Fibroblast of lung (primary cell): Measurements from ENCODE around the gene OSBPL9. TPM values are rescaled to one million over a fixed set of nuclear protein-coding genes. Genes with fewer than 3 reads are reported as not detected.

ENCODE experiments used
- DNase-seq, 2 donors: peaks; one replicate each; pipeline versions ENCODE4 v3.0.0 to v3.0.0-alpha.2; 2010; ENCODE audit warnings: low read depth in 2 of 2
- H2AFZ ChIP-seq: 2 replicates; pipeline ENCODE4 v1.5.1; 2012; ENCODE audit warnings: low read length, control low read depth, inconsistent platforms
- H3K27ac ChIP-seq: 2 replicates; pipeline ENCODE4 v1.5.1; 2011; ENCODE audit warnings: low read length, control low read depth; ENCODE audit not compliant: insufficient read depth
- H3K27me3 ChIP-seq: 2 replicates; pipeline ENCODE4 v1.5.1; 2011; ENCODE audit warnings: mild to moderate bottlenecking, low read length; ENCODE audit not compliant: control insufficient read depth, insufficient read depth
- H3K36me3 ChIP-seq: 2 replicates; pipeline ENCODE4 v1.5.1; 2011; ENCODE audit warnings: low read length; ENCODE audit not compliant: control insufficient read depth, insufficient read depth
- H3K4me1 ChIP-seq: 2 replicates; pipeline ENCODE4 v1.5.1; 2011; ENCODE audit warnings: low read length; ENCODE audit not compliant: control insufficient read depth, insufficient read depth; ENCODE audit errors: extremely low read depth
- H3K4me2 ChIP-seq: 2 replicates; pipeline ENCODE4 v1.5.1; 2011; ENCODE audit warnings: low read length, control low read depth; ENCODE audit not compliant: insufficient read depth; ENCODE audit errors: extremely low read depth
- H3K4me3 ChIP-seq, 4 experiments: fragments of 200-600 bp in 1 of 4; sonication (generic) in 1 of 4; replicated peaks in 1 of 4; 2 replicates each; pipeline ENCODE4 v1.5.1; 2011 to 2016; ENCODE audit warnings: low read length in 4 of 4, low read depth in 3 of 4, mild to moderate bottlenecking in 3 of 4, control low read depth in 2 of 4, inconsistent platforms in 1 of 4, mixed read lengths in 1 of 4; ENCODE audit not compliant: insufficient read depth in 1 of 4; ENCODE audit errors: control extremely low read depth in 1 of 4
- H3K79me2 ChIP-seq: 2 replicates; pipeline ENCODE4 v1.5.1; 2012; ENCODE audit warnings: mild to moderate bottlenecking, low read length, inconsistent platforms; ENCODE audit not compliant: control insufficient read depth, insufficient read depth
- H3K9ac ChIP-seq: 2 replicates; pipeline ENCODE4 v1.5.1; 2011; ENCODE audit warnings: mild to moderate bottlenecking, low read length, control low read depth; ENCODE audit not compliant: insufficient read depth
- H3K9me3 ChIP-seq: 2 replicates; pipeline ENCODE4 v1.5.1; 2012; ENCODE audit warnings: low read depth, low read length; ENCODE audit not compliant: control insufficient read depth, insufficient read depth
- H4K20me1 ChIP-seq: 2 replicates; pipeline ENCODE4 v1.5.1; 2011; ENCODE audit warnings: low read length; ENCODE audit not compliant: control insufficient read depth, insufficient read depth; ENCODE audit errors: extremely low read depth
- EZH2 ChIP-seq: IDR thresholded peaks from 2 replicates; pipeline ENCODE4 v1.5.1; 2012; ENCODE audit warnings: low read length, control low read depth, mild to moderate bottlenecking; ENCODE audit errors: missing control alignments
- polyA plus RNA-seq, 2 donors: library from polyadenylated mRNA; depleted of rRNA in 1 of 2; stranded (reverse) in 1 of 2; unstranded in 1 of 2; fragments of >200 nt; gene quantifications; 2 replicates each; pipeline ENCODE4 v1.2.1, GENCODE V29; 2011 to 2012; ENCODE audit warnings: missing spikeins in 1 of 2
- total RNA-seq: library from RNA; depleted of rRNA; stranded (reverse); fragments of >200 nt; gene quantifications from 2 replicates; pipeline ENCODE4 v1.2.1, GENCODE V29; 2014
- TF ChIP-seq, protein P1 (sequence below), 2 donors: IDR thresholded peaks in 1 of 2; conservative IDR thresholded peaks in 1 of 2; 1 replicate in 1 of 2; 2 replicates in 1 of 2; pipeline ENCODE4 v1.5.1; 2011 to 2012; ENCODE audit warnings: low read length in 2 of 2, control low read depth in 1 of 2, inconsistent platforms in 1 of 2, low read depth in 1 of 2, mild to moderate bottlenecking in 1 of 2

Gene OSBPL9
- total and polyA plus RNA-seq, 2 donors (not counting 1 experiment from before 2014, with no cell fraction given): 62.5 to 90.7 TPM

DNA sequence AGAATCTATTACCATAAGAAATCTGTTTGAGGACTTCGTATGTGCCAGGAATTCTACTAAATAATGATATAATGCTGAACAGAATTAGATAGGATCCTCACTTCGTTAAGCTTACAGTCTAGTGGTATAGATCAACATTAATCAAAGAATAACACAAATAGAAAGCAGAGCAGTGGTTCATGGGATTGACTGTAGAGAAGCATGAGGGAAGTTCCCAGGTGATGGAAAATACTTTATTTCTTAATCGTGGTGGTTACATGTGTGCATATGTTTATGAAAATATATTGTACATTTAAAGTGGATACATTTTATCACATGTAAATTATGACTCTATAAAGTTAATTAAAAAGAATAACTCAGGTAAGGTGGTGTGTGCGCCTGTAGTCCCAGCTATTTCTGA is 110.5 kb downstream of the OSBPL9 start:
- Histone ChIP-seq H3K9me3 (no peaks in the 10 kb centered on the region), H3K36me3 (no peaks in the 10 kb centered on the region), H3K4me2 (no peak overlapping the region), H3K27me3 (no peaks in the 10 kb centered on the region), H4K20me1 (no peaks in the 10 kb centered on the region), H2AFZ (no peak overlapping the region), H3K79me2 (no peaks in the 10 kb centered on the region), H3K27ac (no peak overlapping the region), H3K4me3 (no peak overlapping the region), H3K4me1 (no peaks in the 10 kb centered on the region), H3K9ac (no peak overlapping the region)
- DNase-seq: no peak
- TF ChIP-seq, protein P1, sequence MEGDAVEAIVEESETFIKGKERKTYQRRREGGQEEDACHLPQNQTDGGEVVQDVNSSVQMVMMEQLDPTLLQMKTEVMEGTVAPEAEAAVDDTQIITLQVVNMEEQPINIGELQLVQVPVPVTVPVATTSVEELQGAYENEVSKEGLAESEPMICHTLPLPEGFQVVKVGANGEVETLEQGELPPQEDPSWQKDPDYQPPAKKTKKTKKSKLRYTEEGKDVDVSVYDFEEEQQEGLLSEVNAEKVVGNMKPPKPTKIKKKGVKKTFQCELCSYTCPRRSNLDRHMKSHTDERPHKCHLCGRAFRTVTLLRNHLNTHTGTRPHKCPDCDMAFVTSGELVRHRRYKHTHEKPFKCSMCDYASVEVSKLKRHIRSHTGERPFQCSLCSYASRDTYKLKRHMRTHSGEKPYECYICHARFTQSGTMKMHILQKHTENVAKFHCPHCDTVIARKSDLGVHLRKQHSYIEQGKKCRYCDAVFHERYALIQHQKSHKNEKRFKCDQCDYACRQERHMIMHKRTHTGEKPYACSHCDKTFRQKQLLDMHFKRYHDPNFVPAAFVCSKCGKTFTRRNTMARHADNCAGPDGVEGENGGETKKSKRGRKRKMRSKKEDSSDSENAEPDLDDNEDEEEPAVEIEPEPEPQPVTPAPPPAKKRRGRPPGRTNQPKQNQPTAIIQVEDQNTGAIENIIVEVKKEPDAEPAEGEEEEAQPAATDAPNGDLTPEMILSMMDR (conservative IDR thresholded peaks at IDR 0.05 in 1 of 2, IDR thresholded peaks at IDR 0.05 in 1 of 2; ENCODE audit: low read depth in 1 of 2, low read length in 2 of 2): no peak
- TF ChIP-seq EZH2: no peak

DNA sequence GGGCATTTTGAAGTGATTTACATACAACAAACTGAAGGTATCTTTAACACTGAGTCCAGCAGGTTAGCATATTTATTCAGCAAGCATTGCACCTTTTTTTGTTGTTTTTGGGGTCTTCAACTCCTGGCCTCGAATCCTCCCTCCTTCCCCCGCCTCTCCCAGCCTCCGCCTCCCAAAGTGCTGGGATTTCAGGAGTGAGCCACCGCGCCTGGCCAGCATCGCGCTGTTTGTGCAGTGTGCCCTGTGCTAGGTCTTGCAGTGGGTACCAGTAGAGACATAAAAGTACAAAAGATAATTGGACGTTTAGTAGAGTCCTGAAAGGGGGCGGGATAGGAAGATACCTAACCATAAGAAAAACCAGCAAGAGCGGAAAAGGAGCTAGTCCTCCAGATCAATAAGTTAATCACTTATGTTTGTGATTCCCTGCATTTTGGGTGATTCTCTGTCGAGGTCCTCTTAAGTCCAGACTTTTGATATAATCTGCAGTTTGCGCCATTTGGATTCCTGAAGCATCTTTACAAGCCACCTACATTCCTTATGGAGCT is 111.8 kb downstream of the OSBPL9 start:
- Histone ChIP-seq H3K36me3 (no peaks in the 10 kb centered on the region), H4K20me1 (no peaks in the 10 kb centered on the region), H3K9ac (peak overlapping the region; percentile 69), H2AFZ (no peak overlapping the region), H3K4me3 (peak overlapping the region; percentile 64 to 81 (median 74)), H3K79me2 (peaks cover 2% of the 10 kb centered on the region), H3K4me1 (no peaks in the 10 kb centered on the region), H3K9me3 (no peaks in the 10 kb centered on the region), H3K27me3 (no peaks in the 10 kb centered on the region), H3K4me2 (peak overlapping the region; percentile 93), H3K27ac (no peak overlapping the region)
- DNase-seq: peak; percentile 3 to 17
- TF ChIP-seq EZH2: no peak

DNA sequence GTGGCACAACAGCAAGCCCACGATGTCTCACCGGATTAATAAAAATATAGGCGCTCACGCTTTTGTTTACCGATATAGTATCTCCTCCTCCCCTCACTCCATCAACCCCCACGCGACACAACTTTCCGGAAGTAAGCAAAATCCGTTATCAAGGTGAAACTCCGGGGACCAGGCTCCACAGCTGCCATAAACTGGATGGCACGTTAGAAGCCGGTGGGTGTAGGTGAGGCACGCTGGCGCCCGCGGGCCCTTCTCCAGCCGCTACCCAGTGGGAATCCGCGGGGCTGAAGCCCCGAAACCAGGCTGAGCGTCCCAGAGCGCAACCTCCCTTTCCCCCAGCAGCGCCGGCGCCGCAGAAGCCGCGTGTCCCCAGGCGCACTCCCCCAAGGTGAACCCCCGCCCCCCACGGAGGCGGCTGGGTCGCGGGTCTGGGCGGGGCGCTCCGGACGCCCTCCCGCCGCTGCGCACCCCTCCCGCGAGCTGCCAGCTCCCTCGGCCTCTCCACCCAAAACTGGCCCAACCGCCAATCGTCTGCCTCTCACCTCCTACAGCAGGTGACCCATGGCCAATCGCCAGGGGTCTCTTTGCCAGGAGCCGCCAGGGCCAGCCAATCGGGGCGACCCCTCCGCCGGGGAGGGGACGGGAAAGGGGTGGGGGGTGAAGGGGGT is 112.4 kb downstream of the OSBPL9 start:
- Histone ChIP-seq H2AFZ (peak overlapping the region; percentile 80), H3K27ac (no peak overlapping the region), H3K27me3 (no peaks in the 10 kb centered on the region), H4K20me1 (no peaks in the 10 kb centered on the region), H3K9ac (peak overlapping the region; percentile 69), H3K4me2 (peak overlapping the region; percentile 93), H3K4me3 (peak overlapping the region; percentile 64 to 81 (median 74)), H3K36me3 (no peaks in the 10 kb centered on the region), H3K79me2 (peaks cover 2% of the 10 kb centered on the region), H3K4me1 (no peaks in the 10 kb centered on the region), H3K9me3 (no peaks in the 10 kb centered on the region)
- TF ChIP-seq EZH2: no peak
- TF ChIP-seq, protein P1 (conservative IDR thresholded peaks at IDR 0.05 in 1 of 2, IDR thresholded peaks at IDR 0.05 in 1 of 2; ENCODE audit: low read depth in 1 of 2, low read length in 2 of 2): no peak
- DNase-seq: peak; percentile 79 to 92
